NCI-H1048 (cell line): ENCODE measurements around the gene PRKCA.

Source experiments
- DNase-seq: peaks from one replicate; lab custom pipeline; 2025; lab: John Stamatoyannopoulos, UW

The PRKCA gene

GRCh38 chr17:66625311-66625767 lies 322.9 kb downstream of the PRKCA start:
- no peak for DNase-seq

GRCh38 chr17:66627985-66628384 lies 325.6 kb downstream of the PRKCA start:
- no peak for DNase-seq

GRCh38 chr17:66629762-66630161 lies 327.3 kb downstream of the PRKCA start:
- DNase-seq: no peak

- DNase-seq: no peak
Observed at GRCh38 chr17:66630379-66630778, 328.0 kb downstream of the PRKCA start.

GRCh38 chr17:66630828-66631472 lies 328.5 kb downstream of the PRKCA start:
- DNase-seq: no peak

- no peak for DNase-seq
Observed at GRCh38 chr17:66632731-66633130, 330.3 kb downstream of the PRKCA start.

- no peak for DNase-seq
Observed at GRCh38 chr17:66633317-66633965, 331.0 kb downstream of the PRKCA start.

GRCh38 chr17:66634193-66634592 lies 331.8 kb downstream of the PRKCA start:
- DNase-seq: no peak

GRCh38 chr17:66635386-66636045 lies 333.1 kb downstream of the PRKCA start:
- no peak for DNase-seq

GRCh38 chr17:66636111-66636510 lies 333.7 kb downstream of the PRKCA start:
- DNase-seq: no peak

GRCh38 chr17:66637491-66637890 lies 335.1 kb downstream of the PRKCA start:
- DNase-seq: no peak

- no peak for DNase-seq
Observed at GRCh38 chr17:66638707-66639479, 336.5 kb downstream of the PRKCA start.

GRCh38 chr17:66643815-66644710 lies 341.6 kb downstream of the PRKCA start:
- no peak for DNase-seq

GRCh38 chr17:66645259-66645658 lies 342.8 kb downstream of the PRKCA start:
- no peak for DNase-seq

- no peak for DNase-seq
Observed at GRCh38 chr17:66647391-66647983, 345.1 kb downstream of the PRKCA start.

GRCh38 chr17:66649818-66650543 lies 347.6 kb downstream of the PRKCA start:
- no peak for DNase-seq

- no peak for DNase-seq
Observed at GRCh38 chr17:66650544-66650877, 348.1 kb downstream of the PRKCA start.

- DNase-seq: no peak
Observed at GRCh38 chr17:66652840-66653507, 350.6 kb downstream of the PRKCA start.

- no peak for DNase-seq
Observed at GRCh38 chr17:66654106-66654740, 351.8 kb downstream of the PRKCA start.
